ENCODE measurements around the gene TOM1L2. TPM values are rescaled to one million over a fixed set of nuclear protein-coding genes. Genes with fewer than 3 reads are reported as not detected.
A peak's percentile ranks its signal among the peaks of the same experiment; 100 is the strongest.

TOM1L2 gene
- total RNA-seq, 1 donor from 2014 or later, result 78.3 TPM

GRCh38 chr17:17893801-17894644 lies 78.2 kb downstream of the TOM1L2 start:
- no peak for ATAC-seq

GRCh38 chr17:17892731-17893130 lies 79.5 kb downstream of the TOM1L2 start:
- ATAC-seq, result no peak

- ATAC-seq, result peak; percentile 16
These were observed 80.2 kb downstream of the TOM1L2 start for GRCh38 chr17:17892009-17892408.

GRCh38 chr17:17890773-17891759 lies 81.1 kb downstream of the TOM1L2 start:
- peak; percentile 59 for ATAC-seq

- no peak for ATAC-seq
These were observed 82.3 kb downstream of the TOM1L2 start for GRCh38 chr17:17889922-17890321.

DNA sequence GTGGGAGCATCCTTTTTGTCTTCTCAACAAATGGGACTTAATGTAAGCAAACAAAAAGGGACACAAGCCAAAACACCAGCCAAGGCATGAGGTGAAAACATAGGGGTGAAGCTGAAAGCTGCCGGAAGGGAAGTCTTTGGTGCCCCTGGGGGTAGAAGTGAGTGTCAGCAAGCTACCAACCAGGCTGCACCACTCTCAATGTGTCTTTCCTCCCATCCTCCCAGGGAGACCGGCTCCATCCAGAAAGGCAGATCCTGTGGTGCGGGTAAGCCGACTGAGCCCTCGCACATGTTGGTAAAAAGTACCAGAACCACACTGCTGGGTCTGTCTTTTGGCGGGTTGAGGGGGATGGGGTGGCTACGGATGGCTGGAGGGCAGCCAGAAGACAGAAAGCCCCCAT lies 83.4 kb downstream of the TOM1L2 start:
- ATAC-seq, result no peak

GRCh38 chr17:17888371-17888770 lies 83.8 kb downstream of the TOM1L2 start:
- no peak for ATAC-seq

- ATAC-seq, result no peak
These were observed 84.4 kb downstream of the TOM1L2 start for GRCh38 chr17:17887752-17888304.

DNA sequence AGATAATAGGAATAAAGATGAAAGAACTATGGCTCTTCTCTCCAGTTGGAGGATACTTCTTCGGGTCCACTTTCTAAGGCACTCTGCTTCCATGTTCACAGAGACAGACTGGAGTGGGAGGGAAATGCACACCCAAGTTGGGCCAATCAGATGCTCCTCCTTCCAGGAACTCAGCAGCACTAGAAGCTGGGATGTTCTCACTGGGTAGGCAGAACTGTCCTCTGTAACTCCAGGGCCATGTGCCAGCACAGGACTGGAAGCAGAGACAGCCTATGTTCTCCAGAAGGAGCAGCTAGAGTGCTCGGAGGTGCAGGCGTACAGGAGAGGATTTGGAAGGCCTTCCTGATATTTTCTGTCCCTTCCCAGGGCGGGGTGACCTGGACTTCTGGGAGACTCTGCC lies 85.5 kb downstream of the TOM1L2 start:
- peak; percentile 43 for ATAC-seq

- peak; percentile 57 for ATAC-seq
These were observed 86.0 kb downstream of the TOM1L2 start for GRCh38 chr17:17886226-17886625.

DNA sequence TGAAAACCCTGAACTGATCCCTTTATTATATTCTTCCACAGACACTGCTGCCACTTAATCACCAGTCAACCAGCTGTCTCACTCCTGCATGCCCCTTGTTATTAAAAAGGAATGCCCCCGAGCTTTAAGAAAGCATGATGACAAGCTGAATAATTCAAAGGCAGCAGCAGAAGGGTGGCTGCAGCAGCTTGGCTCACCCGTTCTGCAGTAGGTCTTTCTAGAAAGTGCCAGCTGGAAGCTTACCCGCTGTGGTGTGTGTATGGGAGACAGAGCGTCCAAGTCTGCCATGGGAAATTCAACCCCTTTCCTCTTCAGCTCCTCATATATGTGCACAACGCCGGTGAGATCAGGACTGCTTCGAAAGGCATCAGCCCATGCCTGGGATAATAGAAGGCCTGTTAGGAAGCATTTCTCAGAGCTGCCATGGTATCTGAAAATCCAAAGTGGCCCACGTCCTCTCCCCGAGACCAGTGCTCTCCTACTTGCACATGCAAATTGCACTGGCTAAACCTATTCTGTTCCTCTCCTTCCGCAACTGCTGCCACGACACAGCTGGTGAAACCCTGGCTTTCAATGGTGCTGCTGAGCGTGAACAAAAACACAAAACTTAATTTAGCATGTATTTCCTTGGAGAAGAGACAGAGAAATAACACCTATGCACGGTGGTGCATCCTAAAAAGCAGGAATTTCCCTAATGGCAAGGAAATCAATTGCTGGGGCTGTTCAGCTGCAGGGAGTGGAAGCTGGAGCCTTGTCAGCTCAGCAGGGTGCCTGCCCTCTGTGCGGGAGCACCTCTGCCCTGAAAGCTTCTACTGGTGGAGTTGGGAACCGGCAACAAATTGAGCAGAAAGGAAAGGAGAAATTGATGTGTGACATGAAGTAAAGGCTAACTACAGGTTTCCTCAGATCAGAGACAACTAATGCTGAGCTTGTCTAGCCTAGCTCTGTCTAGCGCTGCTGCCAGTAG lies 87.5 kb downstream of the TOM1L2 start:
- ATAC-seq, result no peak

DNA sequence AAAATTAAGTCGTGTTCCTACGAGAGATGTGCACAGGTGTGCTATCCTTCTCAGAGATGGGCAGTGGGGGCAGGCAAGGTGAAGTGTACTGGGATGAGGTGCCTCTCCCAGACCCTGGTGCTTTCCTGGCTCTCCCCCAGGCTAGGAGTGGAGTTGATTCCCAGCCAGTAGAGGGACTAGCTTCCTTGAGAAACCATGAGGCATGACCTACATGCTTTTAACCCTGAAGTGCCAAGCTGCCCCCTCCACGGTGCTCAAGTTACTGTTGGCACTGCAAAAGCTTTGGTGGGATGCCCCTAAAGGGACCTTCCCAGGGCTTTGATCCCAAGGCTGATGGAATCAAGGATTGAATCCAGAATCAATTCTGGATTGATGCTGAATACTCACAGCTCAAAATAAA lies 88.4 kb downstream of the TOM1L2 start:
- ATAC-seq, result no peak

DNA sequence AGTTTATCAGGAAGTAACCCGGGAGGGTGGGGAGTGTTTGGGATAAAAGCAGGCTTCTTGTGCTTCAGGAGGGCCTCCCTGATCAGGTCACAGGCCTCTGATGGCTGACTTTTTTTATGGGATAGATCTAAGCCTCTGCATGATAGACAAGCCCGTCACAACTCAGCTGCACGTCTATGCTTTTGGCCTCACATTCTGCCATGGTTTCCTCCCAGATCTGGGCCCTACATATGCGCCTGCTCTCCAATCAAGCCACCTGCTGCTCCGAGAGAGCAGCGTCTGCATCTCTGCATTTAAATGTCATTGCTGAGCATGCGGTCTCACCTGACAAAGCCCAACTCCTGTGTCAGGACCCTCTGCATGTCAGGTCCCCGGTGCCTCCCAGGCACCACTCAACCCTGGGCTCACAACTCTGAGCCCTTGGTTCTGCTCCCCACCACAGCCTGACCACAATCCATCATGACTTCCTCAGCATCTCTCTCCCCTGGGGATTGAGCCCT lies 90.1 kb downstream of the TOM1L2 start:
- ATAC-seq, result no peak

GRCh38 chr17:17880577-17881196 lies 91.5 kb downstream of the TOM1L2 start:
- no peak for ATAC-seq

GRCh38 chr17:17877529-17878358 lies 94.5 kb downstream of the TOM1L2 start:
- peak; percentile 79 for ATAC-seq

- peak; percentile 74 for ATAC-seq
These were observed 95.2 kb downstream of the TOM1L2 start for GRCh38 chr17:17876959-17877528.

GRCh38 chr17:17874478-17874877 lies 97.7 kb downstream of the TOM1L2 start:
- ATAC-seq, result no peak

- ATAC-seq, result no peak
These were observed 98.7 kb downstream of the TOM1L2 start for GRCh38 chr17:17873450-17873991.

DNA sequence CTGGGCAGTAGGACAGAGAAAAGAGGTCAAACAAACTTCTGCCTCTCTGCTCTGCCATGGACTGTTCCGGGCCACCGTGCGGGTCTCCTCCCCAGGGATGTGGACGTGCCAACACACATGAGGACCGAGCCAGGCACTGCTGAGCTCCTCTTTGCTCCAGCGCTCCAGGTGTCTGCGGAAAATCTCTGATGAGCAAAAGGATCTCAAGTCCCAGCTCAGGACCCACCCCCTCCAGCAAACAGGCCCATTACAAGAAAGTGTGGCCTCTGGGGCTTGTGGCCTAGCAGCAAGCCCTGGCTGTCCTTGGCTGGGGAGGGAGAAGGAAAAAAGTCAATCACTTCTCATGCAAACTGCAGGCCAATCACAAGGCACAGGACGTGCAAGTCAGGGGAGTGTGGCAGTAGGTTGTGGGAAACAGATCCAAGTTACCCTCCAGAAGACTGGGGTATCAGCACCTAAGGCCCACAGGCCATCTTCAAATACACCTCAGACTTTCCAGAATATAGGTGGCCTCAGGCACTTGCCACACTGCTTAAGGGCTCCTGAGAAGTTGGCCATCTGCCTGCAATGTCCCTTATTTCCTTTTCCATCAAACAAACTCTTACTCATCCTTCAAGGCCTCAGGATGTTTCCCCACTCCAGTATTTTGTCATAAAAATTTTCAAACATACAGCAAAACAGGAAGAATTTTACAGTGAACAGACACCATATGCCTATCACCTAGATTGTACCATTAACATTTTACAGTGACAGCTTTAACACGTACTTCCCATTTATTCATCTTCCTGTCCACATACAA lies 99.5 kb downstream of the TOM1L2 start:
- no peak for ATAC-seq

Data from esophagus mucosa (tissue), 1 donor.